ENCODE data around the gene CTTNBP2NL. TPM values are rescaled to one million over a fixed set of nuclear protein-coding genes. Genes with fewer than 3 reads are reported as not detected.

CTTNBP2NL gene
- polyA plus RNA-seq (2013, experiment 1 of 2), result 12.2 TPM
- polyA plus RNA-seq (2013, experiment 2 of 2), result 13.3 TPM

GRCh38 chr1:112395821-112396652 lies at the start of gene CTTNBP2NL:
Gene CTTNBP2NL, plus strand, starts transcription at chr1:112396214. Its CDS starts 19,952 bp downstream, at chr1:112416166.
- Histone ChIP-seq H3K4me3 (ENCODE audit: low read length) (peak within 1 kb of the TSS; percentile 98), H2BK5ac (ENCODE audit: low read length) (peak within 1 kb of the TSS; percentile 79), H3K18ac (ENCODE audit: low read length) (peak within 1 kb of the TSS; percentile 83), H3K23ac (ENCODE audit: low read length) (no peak within 1 kb of the TSS), H3K9ac (ENCODE audit: low read length) (peak within 1 kb of the TSS; percentile 83), H3K36me3 (ENCODE audit: control insufficient read depth, insufficient read depth, low read length) (no peaks in the 10 kb centered on the region), H2AK5ac (ENCODE audit: low read length) (peak within 1 kb of the TSS; percentile 2), H2BK15ac (replicated peaks; ENCODE audit: low read depth) (no peak within 1 kb of the TSS), H3K4me1 (ENCODE audit: control insufficient read depth, low read depth, low read length) (peaks cover 2% of the 10 kb centered on the region), H3K79me1 (ENCODE audit: low read length) (peaks cover 9% of the 10 kb centered on the region), H3K79me2 (ENCODE audit: control insufficient read depth, insufficient read depth, low read length) (peaks cover 30% of the 10 kb centered on the region), H3K27ac (ENCODE audit: low read depth, low read length) (peak within 1 kb of the TSS; percentile 89), H3K4me2 (ENCODE audit: low read length) (peak within 1 kb of the TSS; percentile 92), H4K8ac (ENCODE audit: low read depth, low read length) (peak within 1 kb of the TSS; percentile 82), H3K27me3 (ENCODE audit: insufficient read depth, low read length, poor library complexity) (no peaks in the 10 kb centered on the region), H4K5ac (ENCODE audit: low read length) (peak within 1 kb of the TSS; percentile 86), H2BK120ac (ENCODE audit: low read depth, low read length) (no peak within 1 kb of the TSS), H3K4ac (ENCODE audit: low read depth, low read length) (peak within 1 kb of the TSS; percentile 85), H3K56ac (ENCODE audit: low read length) (peak within 1 kb of the TSS; percentile 92)
- DNase-seq, result peak; percentile 99
- no CpG with 5 or more reads among the region's 53 CpGs for whole genome bisulfite sequencing (ENCODE audit: extremely low coverage, insufficient coverage, low lambda C conversion rate)

- no peak overlapping the region for H3K18ac ChIP-seq (ENCODE audit: low read length)
- H3K4me1 ChIP-seq (ENCODE audit: control insufficient read depth, low read depth, low read length), result no peaks in the 10 kb centered on the region
- H3K56ac ChIP-seq (ENCODE audit: low read length), result no peak overlapping the region
- H3K79me1 ChIP-seq (ENCODE audit: low read length), result no peaks in the 10 kb centered on the region
- H3K4me3 ChIP-seq (ENCODE audit: low read length), result no peak overlapping the region
- H4K5ac ChIP-seq (ENCODE audit: low read length), result no peak overlapping the region
- no peak overlapping the region for H3K27ac ChIP-seq (ENCODE audit: low read depth, low read length)
- no peak for DNase-seq
- H3K36me3 ChIP-seq (ENCODE audit: control insufficient read depth, insufficient read depth, low read length), result no peaks in the 10 kb centered on the region
- no peaks in the 10 kb centered on the region for H3K27me3 ChIP-seq (ENCODE audit: insufficient read depth, low read length, poor library complexity)
- H3K79me2 ChIP-seq (ENCODE audit: control insufficient read depth, insufficient read depth, low read length), result no peaks in the 10 kb centered on the region
- H3K23ac ChIP-seq (ENCODE audit: low read length), result no peak overlapping the region
- H4K8ac ChIP-seq (ENCODE audit: low read depth, low read length), result no peak overlapping the region
- no peak overlapping the region for H3K9ac ChIP-seq (ENCODE audit: low read length)
- no CpG with 5 or more reads among the region's 3 CpGs for WGBS (ENCODE audit: extremely low coverage, insufficient coverage, low lambda C conversion rate)
- no peak overlapping the region for H2BK120ac ChIP-seq (ENCODE audit: low read depth, low read length)
- H2BK5ac ChIP-seq (ENCODE audit: low read length), result no peak overlapping the region
- H3K4ac ChIP-seq (ENCODE audit: low read depth, low read length), result no peak overlapping the region
- H3K4me2 ChIP-seq (ENCODE audit: low read length), result no peak overlapping the region
- H2BK15ac ChIP-seq (replicated peaks; ENCODE audit: low read depth), result no peak overlapping the region
- no peak overlapping the region for H2AK5ac ChIP-seq (ENCODE audit: low read length)
Measured at GRCh38 chr1:112346801-112347350, 49.1 kb upstream of the CTTNBP2NL start.

GRCh38 chr1:112356765-112357164 lies 39.2 kb upstream of the CTTNBP2NL start:
- Histone ChIP-seq H3K79me2 (ENCODE audit: control insufficient read depth, insufficient read depth, low read length) (no peaks in the 10 kb centered on the region), H4K8ac (ENCODE audit: low read depth, low read length) (no peak overlapping the region), H3K27me3 (ENCODE audit: insufficient read depth, low read length, poor library complexity) (no peaks in the 10 kb centered on the region), H3K4me3 (ENCODE audit: low read length) (no peak overlapping the region), H3K4me1 (ENCODE audit: control insufficient read depth, low read depth, low read length) (no peaks in the 10 kb centered on the region), H3K4me2 (ENCODE audit: low read length) (no peak overlapping the region), H3K27ac (ENCODE audit: low read depth, low read length) (no peak overlapping the region), H2BK5ac (ENCODE audit: low read length) (no peak overlapping the region), H2BK15ac (replicated peaks; ENCODE audit: low read depth) (no peak overlapping the region), H2AK5ac (ENCODE audit: low read length) (no peak overlapping the region), H3K23ac (ENCODE audit: low read length) (no peak overlapping the region), H3K9ac (ENCODE audit: low read length) (no peak overlapping the region), H4K5ac (ENCODE audit: low read length) (no peak overlapping the region), H3K18ac (ENCODE audit: low read length) (no peak overlapping the region), H3K56ac (ENCODE audit: low read length) (no peak overlapping the region), H2BK120ac (ENCODE audit: low read depth, low read length) (no peak overlapping the region), H3K36me3 (ENCODE audit: control insufficient read depth, insufficient read depth, low read length) (no peaks in the 10 kb centered on the region), H3K79me1 (ENCODE audit: low read length) (no peaks in the 10 kb centered on the region), H3K4ac (ENCODE audit: low read depth, low read length) (no peak overlapping the region)
- no peak for DNase-seq
- no CpG with 5 or more reads among the region's 2 CpGs for whole genome bisulfite sequencing (ENCODE audit: extremely low coverage, insufficient coverage, low lambda C conversion rate)

GRCh38 chr1:112357467-112357866 lies 38.5 kb upstream of the CTTNBP2NL start:
- Histone ChIP-seq H3K4me1 (ENCODE audit: control insufficient read depth, low read depth, low read length) (no peaks in the 10 kb centered on the region), H3K23ac (ENCODE audit: low read length) (no peak overlapping the region), H3K79me1 (ENCODE audit: low read length) (no peaks in the 10 kb centered on the region), H3K4me3 (ENCODE audit: low read length) (no peak overlapping the region), H3K36me3 (ENCODE audit: control insufficient read depth, insufficient read depth, low read length) (no peaks in the 10 kb centered on the region), H3K4me2 (ENCODE audit: low read length) (no peak overlapping the region), H3K79me2 (ENCODE audit: control insufficient read depth, insufficient read depth, low read length) (no peaks in the 10 kb centered on the region), H3K27ac (ENCODE audit: low read depth, low read length) (no peak overlapping the region), H4K8ac (ENCODE audit: low read depth, low read length) (no peak overlapping the region), H2BK15ac (replicated peaks; ENCODE audit: low read depth) (no peak overlapping the region), H2BK5ac (ENCODE audit: low read length) (no peak overlapping the region), H3K18ac (ENCODE audit: low read length) (no peak overlapping the region), H4K5ac (ENCODE audit: low read length) (no peak overlapping the region), H2AK5ac (ENCODE audit: low read length) (no peak overlapping the region), H2BK120ac (ENCODE audit: low read depth, low read length) (no peak overlapping the region), H3K4ac (ENCODE audit: low read depth, low read length) (no peak overlapping the region), H3K56ac (ENCODE audit: low read length) (no peak overlapping the region), H3K9ac (ENCODE audit: low read length) (no peak overlapping the region), H3K27me3 (ENCODE audit: insufficient read depth, low read length, poor library complexity) (no peaks in the 10 kb centered on the region)
- WGBS (ENCODE audit: extremely low coverage, insufficient coverage, low lambda C conversion rate), result no CpG with 5 or more reads among the region's 6 CpGs
- DNase-seq, result no peak

GRCh38 chr1:112358061-112358770 lies 37.8 kb upstream of the CTTNBP2NL start:
- no peaks in the 10 kb centered on the region for H3K36me3 ChIP-seq (ENCODE audit: control insufficient read depth, insufficient read depth, low read length)
- H3K4me1 ChIP-seq (ENCODE audit: control insufficient read depth, low read depth, low read length), result no peaks in the 10 kb centered on the region
- no peak overlapping the region for H2AK5ac ChIP-seq (ENCODE audit: low read length)
- H3K56ac ChIP-seq (ENCODE audit: low read length), result no peak overlapping the region
- no peak overlapping the region for H3K9ac ChIP-seq (ENCODE audit: low read length)
- H3K27me3 ChIP-seq (ENCODE audit: insufficient read depth, low read length, poor library complexity), result no peaks in the 10 kb centered on the region
- no peak overlapping the region for H3K18ac ChIP-seq (ENCODE audit: low read length)
- no peak overlapping the region for H3K4me2 ChIP-seq (ENCODE audit: low read length)
- no peak overlapping the region for H2BK5ac ChIP-seq (ENCODE audit: low read length)
- H4K8ac ChIP-seq (ENCODE audit: low read depth, low read length), result no peak overlapping the region
- no peak for DNase-seq
- no peak overlapping the region for H3K23ac ChIP-seq (ENCODE audit: low read length)
- no peak overlapping the region for H3K27ac ChIP-seq (ENCODE audit: low read depth, low read length)
- no peaks in the 10 kb centered on the region for H3K79me1 ChIP-seq (ENCODE audit: low read length)
- no peak overlapping the region for H4K5ac ChIP-seq (ENCODE audit: low read length)
- no peak overlapping the region for H3K4me3 ChIP-seq (ENCODE audit: low read length)
- no peaks in the 10 kb centered on the region for H3K79me2 ChIP-seq (ENCODE audit: control insufficient read depth, insufficient read depth, low read length)
- no peak overlapping the region for H2BK15ac ChIP-seq (replicated peaks; ENCODE audit: low read depth)
- no peak overlapping the region for H3K4ac ChIP-seq (ENCODE audit: low read depth, low read length)
- WGBS (ENCODE audit: extremely low coverage, insufficient coverage, low lambda C conversion rate), result no CpG with 5 or more reads among the region's 8 CpGs
- H2BK120ac ChIP-seq (ENCODE audit: low read depth, low read length), result no peak overlapping the region

All from mesendoderm (in vitro differentiated cells).